ENCODE data around the gene CD58.

DNA sequence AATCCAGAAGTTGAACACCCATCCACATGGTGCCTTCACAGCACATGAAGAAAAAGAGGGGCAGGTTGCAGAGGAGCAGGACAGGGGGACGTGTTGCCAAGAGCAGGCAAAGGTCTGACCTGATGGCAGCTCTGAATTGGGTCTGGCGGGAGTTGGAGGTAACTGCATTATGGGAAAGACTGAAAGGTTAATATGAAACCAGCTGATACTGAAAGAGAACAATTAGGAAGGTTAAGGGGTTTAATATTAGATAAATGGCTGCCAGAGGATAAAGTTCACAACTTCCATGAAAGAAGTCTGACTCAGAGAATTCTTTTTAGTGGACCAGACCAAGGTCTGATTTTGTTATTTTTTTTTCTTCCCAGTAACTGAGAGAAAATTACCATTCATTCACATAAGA, 76.1 kb downstream of the CD58 start:
- TF ChIP-seq, protein P1, sequence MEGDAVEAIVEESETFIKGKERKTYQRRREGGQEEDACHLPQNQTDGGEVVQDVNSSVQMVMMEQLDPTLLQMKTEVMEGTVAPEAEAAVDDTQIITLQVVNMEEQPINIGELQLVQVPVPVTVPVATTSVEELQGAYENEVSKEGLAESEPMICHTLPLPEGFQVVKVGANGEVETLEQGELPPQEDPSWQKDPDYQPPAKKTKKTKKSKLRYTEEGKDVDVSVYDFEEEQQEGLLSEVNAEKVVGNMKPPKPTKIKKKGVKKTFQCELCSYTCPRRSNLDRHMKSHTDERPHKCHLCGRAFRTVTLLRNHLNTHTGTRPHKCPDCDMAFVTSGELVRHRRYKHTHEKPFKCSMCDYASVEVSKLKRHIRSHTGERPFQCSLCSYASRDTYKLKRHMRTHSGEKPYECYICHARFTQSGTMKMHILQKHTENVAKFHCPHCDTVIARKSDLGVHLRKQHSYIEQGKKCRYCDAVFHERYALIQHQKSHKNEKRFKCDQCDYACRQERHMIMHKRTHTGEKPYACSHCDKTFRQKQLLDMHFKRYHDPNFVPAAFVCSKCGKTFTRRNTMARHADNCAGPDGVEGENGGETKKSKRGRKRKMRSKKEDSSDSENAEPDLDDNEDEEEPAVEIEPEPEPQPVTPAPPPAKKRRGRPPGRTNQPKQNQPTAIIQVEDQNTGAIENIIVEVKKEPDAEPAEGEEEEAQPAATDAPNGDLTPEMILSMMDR (IDR thresholded peaks at IDR 0.05) = no peak
- TF ChIP-seq POLR2A (IDR thresholded peaks at IDR 0.05) = no peak
